DND-41 (cell line): ENCODE data around the gene ARF3.
A peak's percentile ranks its signal among the peaks of the same experiment; 100 is the strongest.

Experiments used
- ATAC-seq: fragments of 200-7000 bp; cut with Tn5 transposase; 3 replicates; pipeline ENCODE4 v1.9.1; 2021; ENCODE audit warnings: low read depth; ENCODE audit not compliant: insufficient read depth
- DNase-seq: peaks from one replicate; pipeline ENCODE4 v3.0.0-alpha.2; 2020
- H2AFZ ChIP-seq: 2 replicates; pipeline ENCODE4 v1.6.0; 2012; ENCODE audit warnings: low read depth, low read length
- H3K27ac ChIP-seq: 2 replicates; pipeline ENCODE4 v1.5.1; 2012; ENCODE audit warnings: low read length, inconsistent platforms
- H3K27me3 ChIP-seq: fragments of 200-600 bp; sonication (generic); 2 replicates; pipeline ENCODE4 v1.6.0; 2012; ENCODE audit warnings: low read length, mild to moderate bottlenecking, inconsistent platforms; ENCODE audit not compliant: insufficient read depth, poor library complexity
- H3K36me3 ChIP-seq: 2 replicates; pipeline ENCODE4 v1.5.1; 2012; ENCODE audit warnings: low read length, inconsistent platforms; ENCODE audit not compliant: insufficient read depth
- H3K4me1 ChIP-seq: 2 replicates; pipeline ENCODE4 v1.5.1; 2012; ENCODE audit warnings: mild to moderate bottlenecking, low read length; ENCODE audit not compliant: insufficient read depth
- H3K4me2 ChIP-seq: 2 replicates; pipeline ENCODE4 v1.6.0; 2012; ENCODE audit warnings: mild to moderate bottlenecking, moderate library complexity, low read length, inconsistent platforms; ENCODE audit not compliant: insufficient read depth
- H3K4me3 ChIP-seq, 2 experiments: fragments of 200-600 bp in 1 of 2; shearing (Covaris generic) in 1 of 2; 2 replicates each; pipeline ENCODE4 v1.5.1; 2012 to 2016; ENCODE audit warnings: inconsistent platforms in 2 of 2, low read length in 2 of 2, mild to moderate bottlenecking in 2 of 2, low read depth in 1 of 2, moderate library complexity in 1 of 2
- H3K79me2 ChIP-seq: 2 replicates; pipeline ENCODE4 v1.6.0; 2012; ENCODE audit warnings: low read length, inconsistent platforms; ENCODE audit not compliant: insufficient read depth
- H3K9ac ChIP-seq: 2 replicates; pipeline ENCODE4 v1.6.0; 2012; ENCODE audit warnings: low read depth, mild to moderate bottlenecking, inconsistent platforms, low read length, moderate library complexity
- H3K9me3 ChIP-seq: 2 replicates; pipeline ENCODE4 v1.5.1; 2012; ENCODE audit warnings: low read length, moderate library complexity, mild to moderate bottlenecking, inconsistent platforms; ENCODE audit not compliant: insufficient read depth, severe bottlenecking
- H4K20me1 ChIP-seq: 2 replicates; pipeline ENCODE4 v1.6.0; 2012; ENCODE audit warnings: low read length; ENCODE audit not compliant: insufficient read depth
- CTCF ChIP-seq: IDR thresholded peaks from 2 replicates; pipeline ENCODE4 v1.5.1; 2012; ENCODE audit warnings: borderline replicate concordance, low read length, moderate library complexity, mild to moderate bottlenecking; ENCODE audit not compliant: poor library complexity, severe bottlenecking; ENCODE audit errors: extremely low read depth
- EZH2 ChIP-seq: IDR thresholded peaks from 3 replicates; pipeline ENCODE4 v1.6.1; 2012; ENCODE audit warnings: borderline replicate concordance, low read depth, mild to moderate bottlenecking, moderate library complexity, low read length, inconsistent platforms; ENCODE audit not compliant: severe bottlenecking

ARF3 gene

GRCh38 chr12:48979602-48980388, 22.5 kb upstream of the ARF3 start:
- Histone ChIP-seq H4K20me1 (no peaks in the 10 kb centered on the region), H3K9ac (no peak overlapping the region)

GRCh38 chr12:48978741-48979601, 21.7 kb upstream of the ARF3 start:
- H3K27ac ChIP-seq: no peak overlapping the region
- no peak overlapping the region for H3K9ac ChIP-seq
- H3K9me3 ChIP-seq: no peaks in the 10 kb centered on the region
- peaks cover 9% of the 10 kb centered on the region for H3K4me1 ChIP-seq
- peak overlapping the region; percentile 24 for H3K4me2 ChIP-seq
- ATAC-seq (no peak), DNase-seq (no peak)
- no peaks in the 10 kb centered on the region for H4K20me1 ChIP-seq
- no peaks in the 10 kb centered on the region for H3K79me2 ChIP-seq
- peaks cover 43% of the 10 kb centered on the region for H3K27me3 ChIP-seq
- TF ChIP-seq EZH2 (no peak), CTCF (no peak)
- H3K4me3 ChIP-seq: no peak overlapping the region
- H3K36me3 ChIP-seq: no peaks in the 10 kb centered on the region
- H2AFZ ChIP-seq: no peak overlapping the region

More at GRCh38 chr12:48979602-48980388, 22.5 kb upstream of the ARF3 start:
- no peaks in the 10 kb centered on the region for H3K36me3 ChIP-seq
- no peak for ATAC-seq
- no peak overlapping the region for H3K4me3 ChIP-seq
- TF ChIP-seq CTCF: no peak
- TF ChIP-seq EZH2: no peak
- peaks cover 9% of the 10 kb centered on the region for H3K4me1 ChIP-seq
- H2AFZ ChIP-seq: no peak overlapping the region
- H3K9me3 ChIP-seq: no peaks in the 10 kb centered on the region
- H3K4me2 ChIP-seq: peak overlapping the region; percentile 24
- peaks cover 48% of the 10 kb centered on the region for H3K27me3 ChIP-seq
- no peak overlapping the region for H3K27ac ChIP-seq
- DNase-seq: no peak
- no peaks in the 10 kb centered on the region for H3K79me2 ChIP-seq

- Histone ChIP-seq H2AFZ (no peak within 1 kb of the TSS; the same call in 1 of the 2 replicates), H3K27me3 (peaks cover 39% of the 10 kb centered on the region)
Measured at GRCh38 chr12:48978291-48978740, 21.0 kb upstream of the ARF3 start, which contains the start of gene WNT1. WNT1 (plus strand) TSS chr12:48978322; CDS start chr12:48978651, 329 bp downstream.

More at GRCh38 chr12:48978291-48978740, 21.0 kb upstream of the ARF3 start, which contains the start of gene WNT1:
- no peak within 1 kb of the TSS for H3K9ac ChIP-seq
- DNase-seq (no peak), ATAC-seq (no peak)
- no peaks in the 10 kb centered on the region for H3K36me3 ChIP-seq
- no peaks in the 10 kb centered on the region for H3K79me2 ChIP-seq
- H3K4me1 ChIP-seq: peaks cover 9% of the 10 kb centered on the region
- H3K9me3 ChIP-seq: no peaks in the 10 kb centered on the region
- H3K4me2 ChIP-seq: peak within 1 kb of the TSS; percentile 55
- no peaks in the 10 kb centered on the region for H4K20me1 ChIP-seq
- no peak within 1 kb of the TSS for H3K4me3 ChIP-seq
- no peak for TF ChIP-seq EZH2
- no peak within 1 kb of the TSS for H3K27ac ChIP-seq
